HG02642 (cell line): Measurements from ENCODE around the gene SLC29A2.
"Not testable (repeated sequence)": the region's sequence is repeated elsewhere in the genome, so short reads cannot be mapped to it uniquely, and the experiment has no call there.

Experiments
- ATAC-seq: cut with Tn5 transposase; IDR thresholded peaks from one replicate; pipeline ENCODE4 v1.9.1; 2021; ENCODE audit warnings: mild to moderate bottlenecking; ENCODE audit not compliant: unreplicated experiment, poor library complexity

Gene SLC29A2

DNA sequence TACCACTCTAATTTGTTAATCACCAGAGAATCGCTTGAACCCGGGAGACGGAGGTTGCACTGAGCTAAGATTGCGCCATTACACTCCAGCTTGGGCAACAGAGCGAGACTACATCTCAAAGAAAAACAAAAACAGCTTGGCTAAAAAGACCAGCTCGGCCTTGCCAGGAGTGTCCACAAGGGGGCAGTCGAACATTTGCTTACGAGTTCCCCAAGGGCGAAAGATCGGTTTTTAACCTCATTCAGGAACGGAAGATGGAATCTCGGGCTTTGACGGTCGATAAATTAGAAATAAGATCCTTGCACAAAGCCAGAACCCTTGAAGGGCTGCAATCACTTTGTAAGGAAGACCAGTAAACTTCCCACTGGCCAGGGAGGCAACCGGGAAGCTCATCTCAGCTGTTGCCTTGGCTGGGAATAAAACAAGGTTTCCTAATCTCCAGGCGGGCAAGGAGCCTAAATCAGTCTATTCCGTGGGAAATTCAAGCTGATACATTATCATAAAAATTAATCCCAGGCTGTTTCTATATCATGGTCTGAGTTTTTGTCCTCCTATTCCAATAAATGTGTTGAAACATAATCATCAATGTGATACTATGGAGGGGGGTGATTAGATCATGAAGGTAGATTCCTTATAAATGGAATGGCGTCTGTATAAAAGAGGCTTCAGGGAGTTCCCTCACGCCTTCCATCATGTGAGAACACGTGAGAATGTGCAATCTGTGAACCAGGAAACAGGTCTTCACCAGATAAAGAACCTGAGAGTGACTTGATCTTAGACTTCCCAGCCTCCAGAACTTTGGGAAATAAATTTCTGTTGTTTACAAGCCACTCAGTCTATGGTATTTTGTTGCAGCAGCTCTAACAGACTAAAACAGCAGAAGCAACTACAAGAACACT, 14.9 kb upstream of the SLC29A2 start:
- no peak for ATAC-seq

DNA sequence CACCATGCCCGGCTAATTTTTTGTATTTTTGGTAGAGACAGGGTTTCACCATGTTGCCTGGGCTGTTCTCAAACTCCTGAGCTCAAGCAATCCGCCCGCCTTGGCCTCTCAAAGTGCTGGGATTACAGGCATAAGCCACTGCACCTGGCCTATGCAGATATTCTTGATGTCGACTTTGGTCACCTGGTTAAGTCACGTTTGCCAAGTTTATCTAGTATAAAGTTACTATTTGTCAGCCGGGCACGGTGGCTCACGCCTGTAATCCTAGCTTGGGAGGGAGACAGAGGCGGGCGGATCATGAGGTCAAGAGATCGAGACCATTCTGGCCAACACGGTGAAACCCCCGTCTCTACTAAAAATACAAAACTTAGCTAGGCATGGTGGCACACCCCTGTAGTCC, 12.8 kb upstream of the SLC29A2 start:
- not testable (repeated sequence) for ATAC-seq

DNA sequence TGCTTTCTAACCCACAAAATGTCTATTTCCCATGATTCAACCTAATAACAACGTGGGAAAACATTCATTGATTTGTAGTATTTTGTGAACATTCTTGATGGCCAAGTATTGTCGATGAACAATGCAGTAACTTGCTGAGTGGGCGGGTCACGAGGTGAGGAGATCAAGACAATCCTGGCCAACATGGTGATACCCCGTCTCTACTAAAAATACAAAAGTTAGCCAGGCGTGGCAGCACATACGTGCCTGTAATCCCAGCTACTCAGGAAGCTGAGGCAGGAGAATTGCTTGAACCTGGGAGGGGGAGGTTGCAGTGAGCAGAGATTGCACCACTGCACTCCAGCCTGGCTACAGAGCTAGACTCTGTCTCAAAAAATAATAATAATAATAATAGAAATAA, 8.7 kb upstream of the SLC29A2 start:
- not testable (repeated sequence) for ATAC-seq

DNA sequence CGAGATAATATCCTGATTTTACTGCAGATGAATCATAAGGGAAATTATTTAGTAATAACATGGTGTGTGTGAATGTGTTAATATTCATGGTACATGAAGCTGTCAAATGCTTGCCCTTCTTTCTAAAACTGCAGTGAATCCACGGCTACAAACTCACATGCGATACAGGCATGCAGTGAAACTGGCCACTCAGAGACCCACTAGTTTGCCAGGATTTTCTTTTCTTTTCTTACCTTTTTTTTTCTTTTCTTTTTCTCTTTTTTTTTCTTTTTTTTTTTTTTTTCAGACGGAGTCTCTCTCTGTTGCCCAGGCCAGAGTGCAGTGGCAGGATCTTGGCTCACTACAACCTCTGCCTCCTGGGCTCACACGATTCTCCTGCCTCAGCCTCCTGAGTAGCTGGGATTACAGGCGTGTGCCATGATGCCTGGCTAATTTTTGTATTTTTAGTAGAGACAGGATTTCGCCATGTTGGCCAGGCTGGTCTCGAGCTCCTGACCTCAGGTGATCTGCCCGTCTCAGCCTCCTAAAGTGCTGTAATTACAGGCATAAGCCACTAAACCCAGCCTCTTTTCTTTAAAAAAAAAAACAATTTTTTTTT, 2.2 kb upstream of the SLC29A2 start:
- not testable (repeated sequence) for ATAC-seq

DNA sequence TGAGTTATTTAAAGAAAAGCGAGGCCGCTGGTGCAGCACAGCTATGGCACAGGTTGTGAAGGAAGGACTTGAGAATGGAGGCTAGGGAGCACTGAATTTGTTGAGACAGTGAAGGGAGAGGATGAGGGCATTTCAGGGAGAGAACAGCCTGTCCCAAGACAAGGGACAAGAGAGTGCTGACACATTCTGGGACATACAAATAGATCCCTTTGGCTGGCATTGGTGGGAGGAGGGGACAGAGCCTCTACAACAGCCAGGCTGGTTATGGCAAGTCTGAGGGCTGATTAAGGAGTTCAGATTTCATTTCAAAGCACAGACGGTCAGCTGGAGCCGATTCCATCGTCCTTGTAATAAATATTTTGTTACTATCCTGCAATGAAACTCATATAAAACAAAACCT, 1.7 kb upstream of the SLC29A2 start:
- no peak for ATAC-seq

DNA sequence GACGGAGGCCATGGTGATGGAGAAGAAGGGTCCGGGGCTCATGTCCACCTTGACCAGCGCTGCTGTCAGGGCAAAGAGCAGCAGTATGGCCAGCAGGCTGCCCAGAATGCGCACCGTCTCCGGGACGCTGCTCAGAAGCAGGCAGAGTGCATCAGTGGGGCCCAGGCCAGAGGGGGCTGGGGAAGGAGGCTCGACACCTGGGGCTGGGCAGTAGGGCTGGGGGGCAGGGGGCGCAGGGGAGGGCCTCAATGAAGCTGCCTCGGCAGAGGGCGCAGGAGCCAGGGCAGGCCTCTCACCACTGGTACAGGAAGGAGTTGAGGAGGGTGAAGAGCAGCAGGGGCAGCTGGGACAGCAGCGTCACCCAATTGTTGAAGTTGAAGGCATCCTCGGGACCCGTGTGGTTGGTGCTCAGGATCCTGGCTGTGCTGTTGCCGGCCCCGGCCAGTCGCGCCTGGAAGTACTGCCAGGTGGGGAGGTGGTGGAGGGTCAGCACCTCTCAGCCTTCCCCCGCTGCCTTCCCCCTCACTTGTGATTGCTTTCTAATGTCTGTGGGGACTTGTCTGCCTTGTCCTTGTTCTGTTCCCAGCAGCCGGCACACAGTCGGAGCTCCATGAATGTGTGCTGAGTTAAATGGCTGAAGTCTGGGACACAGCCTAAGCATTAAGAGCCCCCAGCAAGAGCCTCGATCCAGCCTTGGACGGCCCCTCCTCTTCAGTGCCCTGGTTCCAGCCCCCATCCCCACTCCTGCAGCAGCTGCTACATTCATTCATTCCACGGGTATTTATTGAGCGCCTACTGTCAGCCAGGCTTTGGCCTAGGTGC, 2.3 kb downstream of the SLC29A2 start:
- ATAC-seq, result no peak

DNA sequence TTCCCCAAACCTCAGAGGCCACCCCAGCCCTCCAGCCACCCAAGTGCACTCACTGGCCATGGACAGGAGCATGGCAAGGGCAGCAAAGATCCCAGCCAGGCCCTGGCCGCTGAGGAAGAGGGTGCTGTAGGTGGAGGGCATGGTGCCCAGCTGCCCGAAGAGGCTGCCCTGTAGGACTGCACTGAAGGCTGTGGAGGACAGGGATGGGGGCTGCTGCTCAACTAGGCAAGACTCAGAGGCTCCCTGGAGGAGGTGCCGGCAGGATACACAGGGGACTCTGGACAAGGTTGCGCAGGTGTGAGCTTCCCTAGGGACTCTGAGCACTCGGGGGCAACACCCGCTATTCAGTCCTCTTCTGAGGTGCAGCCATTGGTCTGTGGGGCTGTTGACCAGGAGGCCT, 3.1 kb downstream of the SLC29A2 start:
- ATAC-seq, result no peak

DNA sequence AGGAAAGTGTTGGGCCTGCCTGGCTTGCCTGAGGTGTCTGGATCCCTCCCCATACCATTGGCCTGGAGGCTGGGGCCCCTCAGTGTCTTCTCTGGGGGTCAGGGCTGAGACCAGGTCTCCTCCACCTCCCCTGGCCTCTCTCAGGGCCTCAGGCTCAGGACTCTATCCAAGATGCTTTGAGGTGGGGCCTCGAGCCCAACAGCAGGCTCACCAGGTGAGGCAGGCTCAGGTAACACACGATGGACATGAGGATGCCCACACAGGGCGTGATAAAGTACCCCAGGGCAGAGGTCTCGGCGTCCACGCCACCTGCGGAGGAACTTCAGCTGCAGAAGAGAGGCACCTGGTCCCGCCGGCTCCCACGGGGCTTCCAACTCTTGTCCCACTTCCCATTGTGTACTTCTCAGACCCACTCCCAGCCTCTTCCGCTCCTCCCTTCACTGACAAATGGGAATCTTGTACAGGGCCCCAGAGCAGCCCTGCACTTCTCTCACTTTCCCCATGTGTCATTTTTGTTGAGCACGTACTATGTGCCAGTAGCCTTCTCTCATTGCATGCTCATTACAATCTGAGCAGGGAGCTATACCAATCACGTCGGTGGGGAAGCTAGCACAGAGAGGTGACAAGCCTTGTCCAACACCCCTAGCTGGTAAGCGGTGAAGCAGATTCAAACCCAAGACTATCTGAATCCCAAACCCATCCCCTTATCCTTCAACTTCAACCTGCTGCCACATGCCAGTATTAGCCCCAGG, 3.8 kb downstream of the SLC29A2 start:
- ATAC-seq, result no peak

DNA sequence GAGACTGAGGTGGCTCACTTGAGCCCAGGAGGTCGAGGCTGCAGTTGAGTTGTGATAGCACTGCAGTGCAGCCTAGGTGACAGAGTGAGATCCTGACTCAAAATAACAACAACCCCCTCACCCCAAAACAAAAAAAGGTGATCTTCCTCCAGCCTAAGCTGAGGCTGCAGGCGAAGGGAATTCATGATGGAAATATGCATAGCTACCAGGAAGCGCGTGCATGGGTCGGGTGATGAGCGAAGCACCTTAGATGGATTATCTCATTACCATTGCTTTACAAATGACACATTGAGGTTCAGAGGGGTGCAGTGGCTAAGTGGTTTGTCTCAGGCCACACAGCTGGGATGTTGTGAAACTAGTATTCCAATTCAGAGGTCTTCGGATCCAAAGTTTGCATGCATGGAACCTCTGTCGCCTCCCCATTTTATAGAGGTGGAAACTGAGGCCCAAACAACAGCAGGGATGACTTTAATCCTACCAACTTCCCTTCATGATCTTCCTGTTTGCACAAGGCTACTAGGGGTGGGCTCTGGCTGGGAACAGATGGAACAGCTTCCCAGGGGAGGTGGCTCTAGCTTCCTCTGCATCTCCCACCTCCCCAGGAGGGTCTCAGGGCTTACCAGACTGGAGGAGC, 4.6 kb downstream of the SLC29A2 start:
- ATAC-seq, result no peak

DNA sequence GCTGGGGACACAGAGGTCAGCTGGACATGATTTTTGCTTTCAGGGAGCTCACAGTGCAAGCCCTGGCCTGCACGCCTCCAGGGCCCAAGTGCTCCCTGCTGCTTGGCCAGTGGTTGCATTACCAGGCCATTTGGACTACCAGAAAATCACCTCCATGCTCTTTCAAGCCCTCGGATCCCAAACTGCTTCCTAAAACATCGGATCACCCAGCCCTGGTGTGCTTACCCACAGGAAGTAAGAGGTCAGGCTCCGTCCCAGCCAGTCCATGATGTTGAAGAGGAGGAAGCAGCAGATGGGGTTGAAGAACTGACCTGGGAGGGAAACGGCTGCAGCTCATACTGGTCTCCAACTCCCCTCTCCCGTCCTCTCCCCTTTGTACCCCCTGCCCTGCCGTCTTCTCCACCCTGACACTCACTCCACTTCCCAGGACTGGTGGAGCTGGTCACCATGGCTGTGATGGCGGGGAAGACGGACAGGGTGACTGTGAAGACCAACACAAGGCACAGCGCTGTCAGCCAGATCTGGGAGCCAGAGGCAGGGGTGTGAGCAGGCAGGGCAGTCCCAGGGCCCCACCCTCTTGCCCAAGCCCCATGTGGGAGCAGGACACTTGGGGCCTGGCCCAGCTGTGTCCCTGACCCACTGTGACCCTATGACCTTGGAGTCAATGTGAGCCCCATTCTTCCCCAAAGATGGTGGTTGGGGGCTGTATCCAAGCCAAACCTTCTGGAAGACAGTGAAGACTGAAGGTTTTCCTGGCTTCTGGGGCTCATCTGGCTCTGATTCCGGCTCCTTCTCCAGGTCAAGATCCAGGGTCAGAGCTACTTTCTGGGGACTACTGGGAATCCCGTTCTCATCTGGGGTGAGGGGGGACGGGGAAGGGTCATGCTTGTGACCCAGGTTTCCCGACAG, 5.6 kb downstream of the SLC29A2 start:
- ATAC-seq, result no peak

DNA sequence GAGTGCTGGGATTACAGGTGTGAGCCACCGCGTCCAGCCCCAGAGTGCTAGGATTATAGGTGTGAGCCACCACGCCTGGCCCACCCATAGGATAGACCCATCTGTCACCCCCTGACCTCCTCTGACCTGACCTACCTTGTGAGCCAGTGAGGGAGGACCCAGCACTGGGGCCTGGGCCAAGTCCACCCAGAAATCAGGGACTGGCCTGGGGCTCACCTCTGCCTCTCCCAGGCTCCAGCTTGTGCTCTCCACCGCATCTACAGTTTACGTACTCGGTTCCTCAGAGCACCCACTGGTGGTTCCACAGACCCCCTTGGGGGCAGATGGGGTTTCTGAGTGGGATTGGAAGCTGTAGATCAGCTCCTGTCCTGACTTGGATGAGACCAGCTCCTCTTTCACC, 6.4 kb downstream of the SLC29A2 start:
- no peak for ATAC-seq

DNA sequence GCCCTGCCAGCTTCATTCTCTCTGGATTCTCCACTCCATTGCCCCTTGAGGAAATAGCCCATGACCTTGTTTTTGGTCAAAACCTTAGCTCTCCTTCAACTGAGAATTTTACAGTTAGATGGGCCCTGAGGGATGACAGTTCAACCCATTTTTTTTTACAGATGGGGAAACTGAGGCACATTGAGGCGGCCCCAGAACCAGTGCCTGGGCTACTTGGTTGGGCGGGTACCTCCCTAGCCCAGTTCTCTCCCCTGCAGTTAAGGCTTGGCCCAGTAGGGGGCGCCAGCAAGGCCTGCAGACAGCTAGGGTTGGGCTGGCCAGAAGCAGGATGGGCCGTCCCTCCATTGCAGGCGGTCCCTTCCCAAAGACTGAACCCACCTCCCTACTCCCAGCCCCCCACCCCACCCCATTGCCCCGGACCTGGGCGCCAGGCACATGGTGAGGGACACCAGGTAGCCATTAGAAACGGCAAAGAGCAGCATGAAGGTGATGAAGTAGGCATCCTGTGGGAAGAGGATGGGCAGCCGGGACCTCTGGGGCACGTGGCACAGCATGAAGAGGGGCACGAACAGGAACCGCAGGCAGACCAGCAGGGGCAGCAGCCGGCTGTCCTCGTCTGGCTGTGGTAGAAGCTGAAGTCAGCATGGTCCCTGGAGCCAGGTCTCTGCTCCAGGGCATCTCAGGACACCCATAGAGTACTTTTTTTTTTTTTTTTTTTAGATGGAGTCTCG, 7.6 kb downstream of the SLC29A2 start:
- ATAC-seq, result no peak

DNA sequence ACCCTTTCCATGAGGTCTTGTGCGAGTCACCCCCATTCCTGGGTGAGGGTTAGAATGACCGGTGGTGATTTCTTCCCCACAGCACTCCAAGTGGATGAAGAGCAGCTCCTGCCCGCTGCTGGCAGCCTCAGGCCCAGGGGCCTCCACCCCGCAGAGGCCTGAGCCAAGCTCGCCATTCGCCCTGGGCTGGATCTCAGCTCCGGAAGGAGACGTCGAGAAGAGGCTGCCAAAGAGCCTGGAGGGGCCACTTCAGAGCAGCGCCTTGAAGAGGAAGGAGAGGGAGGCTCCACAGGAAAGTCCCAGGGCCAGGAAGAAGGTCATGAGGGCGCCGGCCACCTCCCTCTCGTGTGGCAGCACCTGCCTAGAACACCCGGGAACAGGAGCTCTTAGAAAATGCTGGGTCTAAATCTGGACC, 8.4 kb downstream of the SLC29A2 start:
- no peak for ATAC-seq

DNA sequence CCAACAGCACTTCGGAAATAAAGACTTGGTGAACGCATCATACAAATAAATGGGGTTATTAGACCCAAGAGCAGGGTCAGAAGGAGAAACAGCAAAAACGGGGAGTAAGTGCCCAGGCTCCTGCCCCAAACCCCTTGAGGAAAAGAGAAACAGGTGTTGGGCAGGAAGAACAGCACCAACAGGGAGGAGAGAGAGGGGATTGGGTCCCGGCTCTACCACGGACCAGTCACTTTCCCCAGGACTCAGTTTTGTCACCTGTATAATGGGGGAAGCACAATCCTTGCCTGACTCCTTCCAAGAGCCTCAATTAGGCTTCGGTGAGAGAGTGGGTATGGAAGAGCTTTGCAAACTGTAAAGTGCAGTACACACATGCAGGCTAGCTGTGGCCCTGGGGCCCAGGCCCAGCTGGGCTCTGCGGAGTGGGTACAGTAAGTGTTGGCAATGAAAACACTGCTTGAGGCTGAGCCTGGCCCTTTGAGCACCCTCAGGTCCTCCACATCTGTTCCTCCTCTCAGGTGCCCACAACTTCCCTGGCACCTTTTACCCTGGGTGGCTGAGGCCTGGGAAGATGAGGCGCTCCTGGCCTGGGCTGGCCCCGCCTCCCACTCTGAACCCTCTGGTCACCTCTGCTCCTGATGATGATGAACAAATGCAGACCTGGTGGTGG, 8.9 kb downstream of the SLC29A2 start:
- ATAC-seq, result no peak

DNA sequence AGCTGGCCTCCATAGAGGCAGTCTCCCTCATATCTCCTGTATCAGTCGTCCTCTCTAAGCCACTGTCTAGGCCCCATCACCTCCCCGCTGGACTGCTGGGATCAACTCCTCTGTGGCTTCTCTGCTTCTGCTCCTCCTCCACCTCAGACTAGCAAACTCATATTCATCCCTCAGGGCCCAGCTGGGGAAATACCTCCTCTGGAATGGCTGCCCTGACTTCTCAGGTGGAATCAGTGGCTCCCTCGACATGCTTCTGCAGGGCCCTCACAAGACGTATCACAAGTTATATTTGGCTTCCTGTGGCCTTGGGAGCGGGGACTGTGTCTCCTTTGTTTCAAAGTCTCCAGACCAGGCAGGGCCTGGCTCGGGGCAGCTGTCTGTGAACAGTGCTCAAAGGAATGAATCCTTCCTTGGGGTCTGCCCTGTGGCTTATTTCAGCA, 10.0 kb downstream of the SLC29A2 start:
- no peak for ATAC-seq

DNA sequence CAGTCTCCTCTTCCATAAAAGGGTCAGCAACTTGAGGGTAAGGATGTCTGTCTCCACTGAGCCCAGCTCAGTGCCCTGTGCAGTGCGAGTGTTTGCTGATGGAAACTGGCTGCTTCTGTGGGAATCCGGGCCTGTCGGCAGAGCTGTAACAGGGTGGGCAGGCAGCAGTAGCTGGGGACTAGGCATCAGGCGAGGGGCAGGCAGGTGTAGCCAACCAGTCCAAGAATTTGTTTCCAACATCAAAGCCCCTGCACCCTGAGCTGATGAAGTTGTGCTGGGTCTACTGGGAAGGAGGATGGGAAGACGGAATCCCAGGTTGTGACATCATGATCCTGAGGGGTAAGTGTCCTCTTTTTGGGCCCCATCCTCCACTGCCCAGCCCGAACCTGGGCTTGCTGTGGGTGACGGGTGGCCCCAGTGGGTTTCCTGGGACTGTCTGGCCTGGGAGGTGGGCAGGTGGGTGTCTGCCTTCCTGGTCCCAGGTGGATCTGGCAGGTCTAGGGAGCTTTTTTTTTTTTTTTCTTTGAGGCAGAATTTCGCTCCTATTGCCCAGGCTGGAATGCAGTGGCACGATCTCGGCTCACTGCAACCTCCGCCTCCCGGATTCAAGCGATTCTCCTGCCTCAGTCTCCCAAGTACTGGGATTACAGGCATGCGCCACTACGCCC, 11.0 kb downstream of the SLC29A2 start:
- no peak for ATAC-seq

DNA sequence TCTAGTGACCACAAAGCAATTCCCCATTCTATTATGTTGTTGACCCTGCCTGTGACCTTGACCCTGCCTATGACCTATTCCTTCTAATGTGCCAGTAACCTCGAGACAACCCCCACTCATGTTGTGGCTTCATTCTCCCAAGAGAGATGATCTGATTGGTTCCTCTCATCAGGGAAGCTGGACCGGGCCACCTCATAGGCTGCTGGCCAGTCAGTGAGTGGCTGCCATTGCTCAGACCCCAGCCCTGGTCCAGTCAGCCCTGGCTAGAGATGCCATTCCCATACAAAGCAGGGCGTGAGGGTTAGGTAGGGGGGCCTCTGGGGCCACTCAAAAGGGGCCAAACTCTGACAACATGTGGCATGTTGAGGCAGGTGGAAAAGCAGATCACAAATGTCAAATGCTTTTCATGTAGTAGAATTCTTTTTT, 11.9 kb downstream of the SLC29A2 start:
- no peak for ATAC-seq
